COR-L47 (cell line): ENCODE results near the gene SDHAF2.
"Not testable (repeated sequence)": the region's sequence is repeated elsewhere in the genome, so short reads cannot be mapped to it uniquely, and the experiment has no call there.

ENCODE experiments used
- DNase-seq: peaks from one replicate; lab custom pipeline; 2025; lab: John Stamatoyannopoulos, UW

Gene SDHAF2

DNA sequence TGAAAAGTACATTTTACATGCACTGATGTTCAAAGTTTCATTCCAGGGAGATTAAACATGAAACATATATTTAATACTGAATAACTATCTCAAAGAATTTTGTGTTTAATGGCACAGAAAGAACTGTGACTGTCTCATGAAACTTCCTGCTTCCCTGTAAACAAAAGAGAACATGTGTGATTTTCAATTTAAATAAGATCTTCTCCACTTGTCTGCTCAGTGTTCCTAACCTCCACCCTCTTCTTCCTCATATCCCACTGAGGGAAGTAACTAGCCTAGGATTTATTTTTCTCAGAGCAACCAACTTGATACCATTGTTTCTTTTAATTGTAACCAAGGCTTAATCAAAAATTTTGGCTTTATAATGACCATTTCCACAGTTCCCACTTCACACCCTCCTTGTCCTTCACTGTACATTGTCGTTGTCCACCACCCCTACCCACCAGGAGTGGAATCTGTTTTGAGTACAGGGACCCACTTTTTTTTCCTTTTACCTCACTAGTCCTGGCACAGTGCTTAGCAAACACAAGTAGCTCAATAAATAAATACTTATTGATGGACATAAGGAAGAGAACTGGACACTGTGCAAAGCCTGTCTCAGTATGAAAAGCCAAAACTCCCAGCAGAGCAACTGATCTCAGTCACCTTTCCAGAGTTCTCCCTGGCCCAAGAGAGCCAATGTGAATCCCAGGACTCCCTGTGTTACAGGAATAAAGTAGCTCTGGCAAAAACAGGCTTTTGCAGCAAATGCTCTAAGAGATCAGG is 4.4 kb upstream of the SDHAF2 start:
- no peak for DNase-seq

DNA sequence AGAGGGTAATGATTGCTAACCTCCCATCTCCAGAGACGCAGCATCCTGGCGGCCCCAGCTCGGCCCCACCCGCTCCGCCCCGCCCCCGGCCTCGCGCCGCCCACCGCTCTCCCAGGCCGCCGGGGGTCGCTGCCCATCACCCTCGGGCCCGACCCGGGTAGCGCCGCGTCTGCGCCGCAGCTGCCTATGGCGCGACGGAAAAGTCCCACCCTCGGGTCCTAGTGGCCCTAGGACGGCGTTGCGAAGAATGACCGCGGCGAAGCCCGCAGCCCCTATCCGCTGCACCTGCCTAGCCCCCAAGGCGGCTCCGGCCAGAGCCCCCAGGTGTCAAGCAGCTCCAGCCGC is 606 bp upstream of the SDHAF2 start:
- DNase-seq: peak; percentile 61

DNA sequence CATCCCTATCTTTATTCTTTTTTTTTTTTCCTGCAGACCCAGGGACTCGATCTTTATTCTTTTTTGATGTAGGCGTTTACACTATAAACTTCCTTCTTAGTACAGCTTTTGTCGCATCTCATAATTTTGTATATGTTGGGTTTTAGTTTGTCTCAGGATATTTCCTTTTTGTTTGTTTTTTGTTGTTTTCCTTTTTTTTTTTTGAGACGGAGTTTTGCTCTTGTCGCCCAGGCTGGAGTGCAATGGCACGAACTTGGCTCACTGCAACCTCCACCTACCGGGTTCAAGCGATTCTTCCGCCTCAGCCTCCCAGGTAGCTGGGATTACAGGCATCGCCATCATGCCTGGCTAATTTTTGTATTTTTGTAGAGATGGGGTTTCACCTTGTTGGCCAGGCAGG is 915 bp downstream of the SDHAF2 start:
- not testable (repeated sequence) for DNase-seq

DNA sequence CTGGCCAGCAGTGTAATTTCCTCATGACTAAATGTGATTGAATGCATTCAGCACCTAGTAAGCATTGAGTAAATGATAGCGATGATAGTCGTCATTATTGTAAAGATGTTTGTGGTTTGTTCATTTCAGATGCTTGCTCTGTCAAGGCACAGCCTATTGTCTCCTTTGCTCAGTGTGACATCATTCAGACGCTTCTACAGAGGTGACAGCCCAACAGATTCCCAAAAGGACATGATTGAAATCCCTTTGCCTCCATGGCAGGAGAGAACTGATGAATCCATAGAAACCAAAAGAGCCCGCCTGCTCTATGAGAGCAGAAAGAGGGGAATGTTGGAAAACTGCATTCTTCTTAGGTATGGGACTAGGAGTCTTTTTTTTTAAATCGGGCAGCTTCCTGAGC is 7.6 kb downstream of the SDHAF2 start:
- no peak for DNase-seq

DNA sequence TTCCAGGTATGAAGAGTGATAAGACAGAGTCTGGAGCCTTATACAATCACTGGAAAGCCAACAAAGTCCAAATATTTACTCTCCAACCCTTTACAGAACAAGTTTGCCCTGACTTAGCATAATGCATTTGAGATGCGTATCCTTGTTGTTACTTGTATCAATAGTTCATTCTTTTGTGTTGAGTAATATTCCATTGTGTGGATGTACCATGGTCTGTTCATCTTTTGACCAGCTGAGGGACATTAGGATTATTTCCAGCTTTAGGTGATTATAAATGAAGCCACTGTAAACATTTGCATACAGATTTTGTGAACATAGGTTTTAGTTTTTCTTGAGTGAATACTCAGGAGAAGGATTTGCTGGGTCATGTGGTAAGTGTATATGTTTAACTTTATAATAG is 9.7 kb downstream of the SDHAF2 start:
- DNase-seq: no peak

DNA sequence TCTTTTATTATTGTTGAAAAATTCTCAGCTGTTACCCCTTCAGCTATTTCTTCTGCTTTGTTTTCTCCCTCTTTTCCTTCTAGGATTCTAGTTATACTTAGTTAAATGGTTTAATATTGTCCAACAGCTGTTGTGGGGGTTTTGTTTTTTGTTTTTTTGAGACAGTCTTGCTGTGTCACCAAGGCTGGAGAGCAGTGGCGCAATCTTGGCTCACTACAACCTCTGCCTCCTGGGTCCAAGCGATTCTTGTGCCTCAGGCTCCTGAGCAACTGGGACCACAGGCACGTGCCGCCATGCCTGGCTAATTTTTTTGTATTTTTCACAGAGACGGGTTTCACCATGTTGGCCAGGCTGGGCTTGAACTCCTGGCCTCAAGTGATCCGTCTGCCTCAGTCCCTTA is 12.7 kb downstream of the SDHAF2 start:
- no peak for DNase-seq

DNA sequence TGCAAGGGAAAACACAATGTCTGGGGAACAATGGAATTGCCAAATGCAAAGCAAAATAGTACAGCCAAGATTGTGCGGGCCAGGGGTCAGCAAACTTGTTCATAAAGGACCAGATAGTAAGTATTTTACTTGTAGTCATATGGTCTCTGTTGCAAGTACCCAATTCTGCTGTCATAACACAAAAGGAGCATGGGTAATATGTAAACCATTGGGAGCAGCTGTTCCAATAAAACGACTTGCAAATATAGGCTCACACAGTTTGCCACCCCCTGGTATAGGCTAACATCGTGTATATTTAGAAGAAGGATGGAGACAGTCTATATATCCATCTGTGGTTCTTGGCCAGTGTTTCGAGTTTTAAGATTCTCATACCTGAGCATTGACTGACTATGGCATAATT is 15.6 kb downstream of the SDHAF2 start:
- DNase-seq: no peak

DNA sequence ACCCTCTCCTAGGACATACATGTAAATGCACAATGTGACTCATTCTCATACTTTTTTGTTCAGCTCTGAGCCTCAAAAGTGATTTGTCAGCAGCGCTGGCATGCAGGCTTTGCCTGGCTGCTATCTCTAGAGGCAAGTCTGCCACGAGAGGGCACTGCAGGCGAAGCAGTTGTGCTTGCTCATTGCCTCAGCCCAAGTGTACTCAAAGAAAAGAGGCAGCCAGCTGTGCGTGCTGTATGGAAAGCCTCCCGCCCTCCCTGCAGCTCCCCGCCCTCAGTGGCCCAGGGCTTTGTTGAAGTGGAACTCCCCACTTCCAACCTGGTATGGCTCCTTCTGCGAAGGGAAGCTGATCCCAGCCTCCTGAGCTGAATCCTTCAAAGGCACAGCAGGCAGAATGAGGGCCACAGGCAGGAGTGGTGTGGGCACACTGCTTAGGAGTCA is 16.3 kb downstream of the SDHAF2 start:
- peak; percentile 87 for DNase-seq

DNA sequence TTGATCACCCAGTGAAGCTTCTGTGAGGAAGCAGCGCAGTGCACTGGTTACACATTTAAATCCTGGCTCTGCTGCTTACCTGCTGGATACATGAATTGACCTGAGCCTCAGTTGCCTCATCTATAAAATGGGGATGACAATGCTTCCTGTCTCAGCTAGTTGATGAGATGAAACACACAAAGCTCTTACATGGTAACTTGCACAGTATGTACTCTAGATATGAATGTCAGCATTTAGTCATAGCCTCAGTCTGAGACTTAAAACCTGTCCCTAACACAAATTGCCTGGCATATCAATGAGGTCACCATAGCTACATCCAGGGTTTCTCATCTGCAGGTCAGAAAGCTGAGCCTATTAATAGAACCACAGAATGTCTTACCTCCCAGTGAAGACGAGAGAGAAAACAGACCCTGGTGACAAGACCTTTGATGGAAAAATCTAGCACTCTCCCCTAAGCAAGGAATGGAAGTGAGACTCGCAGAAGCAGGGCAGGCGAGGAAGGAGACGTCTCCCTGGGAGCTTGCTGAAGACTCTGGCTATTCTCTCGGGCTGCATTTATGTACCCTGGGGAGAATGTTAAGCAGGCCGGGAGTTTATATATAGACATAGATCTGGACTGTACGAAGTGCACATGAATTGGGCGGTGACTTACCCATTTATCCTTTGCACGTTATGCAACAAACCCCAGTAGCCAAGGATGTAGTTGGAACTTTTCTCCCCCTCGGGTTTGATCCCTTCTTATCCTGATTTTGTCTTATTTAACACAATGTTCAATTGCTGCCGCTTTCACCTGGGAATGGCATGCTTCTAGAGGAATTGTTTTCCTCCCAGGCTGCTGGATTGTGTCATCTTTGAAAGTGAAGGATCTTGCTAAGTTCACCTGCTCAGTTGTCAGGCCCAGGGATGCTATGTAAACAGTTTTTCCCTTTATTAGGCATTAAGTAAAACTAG is 18.0 kb downstream of the SDHAF2 start:
- DNase-seq: no peak

DNA sequence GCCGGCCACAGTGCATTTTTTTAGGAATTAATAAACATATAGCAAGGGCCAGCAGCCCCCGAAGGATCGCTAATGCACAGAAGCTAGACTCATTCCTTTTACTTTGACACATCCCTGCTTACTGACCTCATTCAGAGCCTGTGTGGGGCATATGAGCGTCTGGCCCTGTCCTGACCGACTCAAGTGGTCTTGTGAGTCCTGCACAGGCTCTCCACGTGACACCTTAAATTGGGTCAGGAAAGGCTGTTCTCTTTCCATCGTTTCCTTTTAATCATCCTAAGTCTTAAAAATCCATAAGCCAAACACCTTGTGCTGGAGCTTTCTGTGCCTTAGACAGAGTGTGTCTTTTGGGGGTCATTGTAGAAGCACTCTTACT is 18.6 kb downstream of the SDHAF2 start:
- no peak for DNase-seq

DNA sequence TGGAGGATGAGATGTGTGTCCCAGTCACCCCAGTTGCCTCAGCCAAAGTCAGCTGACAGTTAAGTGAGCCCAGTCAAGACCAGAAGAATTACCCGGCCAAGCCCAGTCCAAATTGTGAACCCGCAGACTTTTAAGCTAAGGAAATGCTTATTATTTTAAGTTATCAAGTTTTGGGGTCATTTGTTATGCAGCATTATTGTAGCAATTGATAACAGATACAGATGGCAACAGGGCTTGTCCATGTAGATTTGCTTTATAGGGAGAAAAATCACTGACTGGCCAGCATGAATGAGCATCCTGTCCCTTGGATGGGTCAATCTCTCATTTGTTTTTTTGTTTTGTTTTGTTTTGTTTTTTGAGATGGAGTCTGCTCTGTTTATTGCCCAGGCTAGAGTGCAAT is 22.9 kb downstream of the SDHAF2 start:
- DNase-seq: no peak

DNA sequence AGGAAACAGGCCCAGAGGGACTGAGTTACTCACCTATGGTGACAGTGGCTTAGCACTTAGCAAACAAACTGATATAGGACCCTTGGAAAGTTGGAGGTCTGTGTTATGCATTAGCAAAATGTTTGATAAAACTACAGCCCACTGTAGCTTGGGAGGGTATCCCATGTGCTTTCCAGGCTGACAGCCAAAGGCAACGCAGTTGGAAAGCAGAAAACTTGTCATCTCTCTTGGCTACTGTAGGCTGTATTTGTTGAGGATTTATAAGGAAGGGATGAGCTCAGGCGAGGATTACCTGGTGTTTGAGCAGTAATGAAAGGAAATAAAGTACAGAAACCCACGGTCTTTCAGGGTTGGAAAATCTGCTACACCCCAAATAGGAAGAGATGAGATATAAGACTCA is 23.8 kb downstream of the SDHAF2 start:
- no peak for DNase-seq

DNA sequence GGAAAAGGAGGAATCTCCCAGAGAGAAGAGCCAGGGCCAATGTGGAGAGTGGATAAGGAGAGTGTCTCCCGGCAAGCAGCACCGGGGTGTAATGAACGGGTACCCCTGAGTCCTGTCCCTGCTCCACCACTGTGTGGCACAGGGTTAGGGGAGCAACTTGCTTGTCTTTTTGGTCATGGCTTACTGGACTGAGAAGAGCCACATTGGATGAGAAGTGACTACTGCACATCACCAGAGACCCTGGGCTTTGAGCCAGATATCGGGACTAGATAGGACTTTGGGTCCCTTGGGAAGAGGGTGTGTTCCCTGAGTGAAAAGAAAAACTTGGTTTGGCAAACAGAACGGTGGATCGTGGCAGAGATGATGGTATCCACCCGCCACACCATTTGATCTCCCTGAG is 24.6 kb downstream of the SDHAF2 start:
- no peak for DNase-seq

DNA sequence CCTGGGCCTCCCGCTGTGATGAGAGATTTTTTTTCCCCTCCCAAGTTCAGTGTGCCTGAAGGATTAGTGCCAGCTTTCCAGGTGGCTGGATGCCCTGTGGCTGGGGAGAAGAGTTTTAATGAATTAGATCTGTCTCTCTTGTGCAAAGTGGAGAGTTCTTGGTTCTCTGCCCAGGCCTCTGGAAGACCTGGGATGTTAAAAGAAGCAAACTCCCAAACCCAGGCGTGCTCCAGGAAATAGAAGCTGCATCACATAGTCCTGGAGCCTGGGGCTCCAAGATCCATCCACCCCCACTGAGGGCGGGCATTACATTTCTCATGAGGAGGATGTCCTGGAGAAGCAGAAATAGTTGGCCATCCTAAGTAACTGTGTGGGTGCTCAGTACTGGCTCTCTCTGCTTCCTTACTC is 30.6 kb downstream of the SDHAF2 start:
- no peak for DNase-seq

DNA sequence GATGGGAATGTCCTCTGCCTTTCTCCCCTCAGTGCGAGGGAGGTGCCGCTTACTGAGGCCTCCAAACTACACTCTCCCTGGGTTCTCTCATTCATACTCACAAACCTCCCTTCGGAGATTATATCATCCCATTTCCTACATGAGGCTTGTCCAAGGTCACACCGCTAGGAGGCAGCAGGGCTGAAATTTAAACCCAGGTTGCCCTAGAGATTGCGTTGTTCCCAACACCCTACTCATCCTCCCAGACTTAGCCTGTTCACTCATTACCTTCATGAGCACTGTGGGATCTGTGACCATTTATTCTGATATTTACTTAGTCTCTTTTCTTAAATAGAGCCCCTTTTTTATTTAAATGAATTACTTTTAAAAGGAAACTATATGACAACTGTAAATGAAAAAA is 31.1 kb downstream of the SDHAF2 start:
- DNase-seq: no peak

DNA sequence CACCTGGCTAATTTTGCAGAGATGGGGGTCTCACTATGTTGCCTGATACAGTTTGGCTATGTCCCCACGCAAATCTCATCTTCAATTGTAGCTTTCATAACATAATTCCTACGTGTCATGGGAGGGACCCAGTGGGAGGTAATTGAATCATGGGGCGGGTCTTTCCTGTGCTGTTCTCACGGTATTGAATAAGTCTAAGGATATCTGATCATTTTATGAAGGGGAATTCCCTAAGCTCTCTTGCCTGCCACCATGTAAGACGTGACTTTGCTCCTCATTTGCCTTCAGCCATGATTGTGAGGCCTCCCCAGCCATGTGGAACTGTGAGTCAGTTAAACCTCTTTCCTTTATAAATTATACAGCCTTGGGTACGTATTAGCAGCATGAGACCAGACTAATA is 37.7 kb downstream of the SDHAF2 start:
- not testable (repeated sequence) for DNase-seq

DNA sequence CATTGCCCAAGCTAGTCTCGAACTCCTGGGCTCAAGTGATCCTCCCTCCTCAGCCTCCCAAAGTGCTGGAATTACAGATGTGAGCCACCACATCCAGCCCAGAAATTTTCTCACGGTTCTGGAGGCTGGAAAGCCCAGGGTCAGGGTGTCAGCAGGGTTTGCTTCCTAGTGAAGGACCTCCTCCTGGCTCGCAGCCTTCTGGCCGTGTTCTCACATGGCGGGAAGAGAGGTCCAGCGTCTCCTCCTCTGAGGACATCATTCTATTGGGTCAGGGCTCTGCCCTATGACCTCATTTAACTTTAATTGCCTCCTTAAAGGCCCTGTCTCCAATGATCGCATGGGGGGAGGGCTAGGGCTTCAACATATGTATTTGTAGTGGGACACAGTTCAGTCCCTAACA is 38.1 kb downstream of the SDHAF2 start:
- DNase-seq: no peak

DNA sequence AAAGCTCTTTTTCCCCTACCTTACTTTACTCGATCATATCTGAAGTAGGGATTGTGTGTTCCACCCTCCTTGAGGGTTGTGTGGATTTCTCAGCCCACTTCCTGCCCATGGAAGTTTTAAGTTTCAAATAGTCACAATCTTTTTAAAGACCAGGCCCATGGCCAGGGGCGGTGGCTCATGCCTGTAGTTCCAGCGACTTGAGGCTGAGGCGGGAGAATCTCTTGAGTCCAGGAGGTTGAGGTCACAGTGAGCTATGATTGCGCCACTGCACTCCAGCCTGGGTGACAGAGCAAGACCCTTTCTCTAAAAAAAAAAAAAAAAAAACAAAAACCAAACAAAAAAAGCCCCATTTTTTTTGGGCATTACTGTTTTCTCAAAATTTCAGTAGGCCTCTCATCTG is 42.4 kb downstream of the SDHAF2 start:
- DNase-seq: no peak

DNA sequence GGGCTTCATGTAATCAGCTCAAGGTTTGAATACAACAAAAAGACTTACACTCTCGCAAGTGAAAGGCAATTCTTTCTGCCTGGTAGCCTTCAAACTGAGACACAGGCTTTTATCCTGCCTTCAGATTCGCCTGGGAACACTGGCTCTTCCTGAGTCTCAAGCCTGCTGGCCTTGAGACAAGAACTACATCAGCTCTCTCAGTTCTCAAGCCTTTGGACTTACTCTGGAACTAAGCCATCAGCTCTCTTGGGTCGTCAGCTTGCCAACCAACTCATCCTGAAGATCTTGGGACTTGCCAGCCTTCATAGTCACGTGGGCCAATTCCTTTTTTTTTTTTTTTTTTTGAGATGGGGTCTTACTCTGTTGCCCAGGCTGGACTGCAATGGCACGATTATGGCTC is 42.9 kb downstream of the SDHAF2 start:
- no peak for DNase-seq

DNA sequence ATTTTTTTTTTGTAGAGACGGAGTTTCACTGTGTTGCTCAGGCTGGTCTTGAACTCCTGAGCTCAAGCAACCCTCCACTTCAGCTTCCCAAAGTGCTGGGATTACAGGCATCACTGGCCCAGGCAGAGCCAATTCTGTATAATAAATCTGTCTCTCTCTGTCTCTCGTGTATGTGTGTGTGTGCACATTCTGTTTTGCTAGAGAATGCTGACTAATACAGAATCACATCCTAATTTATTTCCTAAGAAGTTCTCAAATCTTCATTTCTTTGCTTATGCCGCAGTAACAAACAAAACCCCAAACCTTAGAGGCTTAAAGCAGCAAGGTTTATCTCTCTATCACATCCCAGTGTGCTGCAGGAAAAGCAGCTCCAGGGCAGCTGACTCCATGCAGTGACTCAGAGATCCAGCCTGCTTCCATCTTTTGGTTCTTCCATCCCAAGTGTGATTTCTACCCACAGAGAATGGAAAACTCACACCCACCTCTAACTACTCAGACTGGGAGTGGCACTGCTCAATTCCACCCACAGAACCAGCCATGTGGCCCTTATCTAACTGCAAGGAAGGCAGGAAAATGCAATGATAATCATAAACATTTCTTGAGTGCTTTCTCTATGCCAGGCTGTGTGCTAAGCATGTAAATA is 43.6 kb downstream of the SDHAF2 start:
- DNase-seq: no peak

DNA sequence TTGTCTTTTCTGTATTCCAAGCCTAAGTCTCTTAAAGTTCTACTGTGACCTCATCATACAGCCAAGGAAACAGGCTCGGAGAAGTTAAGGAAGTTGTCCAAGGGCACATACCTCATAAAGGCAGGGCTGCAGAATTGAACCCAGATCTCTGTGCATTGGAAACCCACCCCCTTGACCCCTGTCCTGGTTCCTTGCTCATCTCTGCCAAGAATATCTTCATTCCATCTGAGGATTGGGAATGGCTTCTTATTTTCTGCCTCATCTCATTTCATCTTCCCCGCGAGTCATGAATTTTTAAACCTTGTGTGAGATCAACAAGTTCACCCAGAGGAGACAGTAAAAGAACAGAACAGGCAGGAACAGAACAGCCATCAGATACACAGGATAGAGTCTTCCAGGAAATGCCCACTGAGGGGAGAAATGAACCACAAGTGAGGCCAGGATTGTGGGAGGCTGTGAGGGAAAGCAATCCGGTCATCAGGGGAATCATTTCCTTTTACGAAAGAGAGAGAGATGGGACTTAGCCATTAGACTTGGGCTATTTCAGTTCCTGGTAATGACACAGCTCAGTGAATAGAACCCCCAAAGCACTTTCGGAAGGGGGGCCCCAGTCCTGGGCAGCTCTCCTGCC is 44.2 kb downstream of the SDHAF2 start:
- no peak for DNase-seq

DNA sequence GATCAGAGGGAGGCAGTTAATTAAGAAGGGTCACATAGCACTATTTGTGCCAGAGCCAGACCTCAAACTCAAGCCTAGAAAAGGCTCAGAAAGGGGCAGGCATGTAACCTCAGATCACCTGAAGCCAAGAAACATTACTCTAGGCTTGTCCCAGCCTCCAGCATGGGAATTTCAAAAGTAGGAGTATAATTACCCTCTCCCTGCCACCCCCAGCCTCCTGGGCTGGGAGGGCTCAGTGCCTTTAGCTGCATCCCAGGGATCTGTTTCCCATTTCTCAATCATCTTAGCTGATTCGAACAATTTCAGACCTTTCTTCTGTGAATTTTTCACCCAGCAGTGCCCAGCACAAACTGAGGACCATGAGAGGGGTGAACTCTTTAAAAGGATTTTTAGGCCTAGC is 45.5 kb downstream of the SDHAF2 start:
- no peak for DNase-seq
